ENCODE data around the gene WFDC8. TPM values are rescaled to one million over a fixed set of nuclear protein-coding genes. Genes with fewer than 3 reads are reported as not detected.

WFDC8 gene
- total RNA-seq, 2 donors from 2014 or later, result not detected

DNA sequence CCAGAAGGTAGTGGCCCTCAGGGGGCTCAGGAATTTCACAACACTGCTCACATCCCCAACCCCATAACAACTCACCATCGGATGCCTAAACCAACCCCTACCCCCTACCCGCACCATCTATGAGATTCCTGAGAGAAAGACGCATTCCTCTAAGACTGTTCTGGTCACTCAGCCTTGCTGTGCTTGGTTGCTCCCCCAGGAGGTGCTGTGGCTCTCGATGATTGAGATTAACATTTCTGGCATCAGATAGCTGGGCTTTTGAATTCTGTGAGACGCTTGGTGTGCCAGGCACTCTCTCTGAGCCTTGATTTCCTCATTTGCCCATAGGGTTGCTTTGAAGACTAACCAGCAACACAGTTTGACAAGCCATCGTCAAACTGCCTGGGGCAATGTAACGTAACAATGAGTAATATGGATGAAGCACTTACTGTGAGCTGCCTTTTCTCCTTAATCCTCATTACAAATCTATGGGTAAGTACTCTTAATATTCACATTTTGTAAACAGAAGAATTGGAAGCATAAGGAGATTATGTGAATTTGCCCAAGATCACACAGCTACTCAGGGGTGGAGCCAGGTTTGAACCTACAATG is 40.8 kb downstream of the WFDC8 start:
- no peaks in the 10 kb centered on the region for H3K9me3 ChIP-seq
- no peak overlapping the region for H3K4me3 ChIP-seq
- no peaks in the 10 kb centered on the region for H3K4me1 ChIP-seq
- no peak for DNase-seq
- TF ChIP-seq, protein P1, sequence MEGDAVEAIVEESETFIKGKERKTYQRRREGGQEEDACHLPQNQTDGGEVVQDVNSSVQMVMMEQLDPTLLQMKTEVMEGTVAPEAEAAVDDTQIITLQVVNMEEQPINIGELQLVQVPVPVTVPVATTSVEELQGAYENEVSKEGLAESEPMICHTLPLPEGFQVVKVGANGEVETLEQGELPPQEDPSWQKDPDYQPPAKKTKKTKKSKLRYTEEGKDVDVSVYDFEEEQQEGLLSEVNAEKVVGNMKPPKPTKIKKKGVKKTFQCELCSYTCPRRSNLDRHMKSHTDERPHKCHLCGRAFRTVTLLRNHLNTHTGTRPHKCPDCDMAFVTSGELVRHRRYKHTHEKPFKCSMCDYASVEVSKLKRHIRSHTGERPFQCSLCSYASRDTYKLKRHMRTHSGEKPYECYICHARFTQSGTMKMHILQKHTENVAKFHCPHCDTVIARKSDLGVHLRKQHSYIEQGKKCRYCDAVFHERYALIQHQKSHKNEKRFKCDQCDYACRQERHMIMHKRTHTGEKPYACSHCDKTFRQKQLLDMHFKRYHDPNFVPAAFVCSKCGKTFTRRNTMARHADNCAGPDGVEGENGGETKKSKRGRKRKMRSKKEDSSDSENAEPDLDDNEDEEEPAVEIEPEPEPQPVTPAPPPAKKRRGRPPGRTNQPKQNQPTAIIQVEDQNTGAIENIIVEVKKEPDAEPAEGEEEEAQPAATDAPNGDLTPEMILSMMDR (IDR thresholded peaks at IDR 0.05), result no peak
- H3K27me3 ChIP-seq, result no peaks in the 10 kb centered on the region
- no peak overlapping the region for H3K9ac ChIP-seq (ENCODE audit: low read depth in 2 of 2, low read length in 2 of 2)
- no peak overlapping the region for H3K27ac ChIP-seq
- intact Hi-C loops (cut with DNase I), result no loop called here
- no peaks in the 10 kb centered on the region for H3K36me3 ChIP-seq

DNA sequence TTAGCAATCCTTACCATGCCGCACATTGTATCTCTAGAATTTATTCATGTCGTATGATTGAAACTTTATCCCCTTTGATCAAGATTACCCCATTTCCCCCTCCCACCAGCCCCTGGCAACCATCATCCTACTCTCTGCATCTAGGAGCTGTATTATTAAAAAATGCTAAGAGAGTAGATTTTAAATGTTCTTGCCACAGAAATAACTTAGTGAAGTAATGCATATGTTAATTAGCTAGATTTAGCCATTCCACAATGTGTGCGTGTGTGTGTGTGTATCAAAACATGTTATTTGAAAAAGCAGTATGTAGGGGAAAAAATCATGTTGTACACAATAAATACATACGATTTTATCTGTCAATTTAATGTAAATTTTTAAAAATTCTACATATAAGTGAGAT is 51.8 kb downstream of the WFDC8 start:
- Histone ChIP-seq H3K9me3 (no peaks in the 10 kb centered on the region), H3K4me3 (no peak overlapping the region), H3K36me3 (no peaks in the 10 kb centered on the region), H3K27ac (no peak overlapping the region), H3K4me1 (no peaks in the 10 kb centered on the region), H3K9ac (ENCODE audit: low read depth in 2 of 2, low read length in 2 of 2) (no peak overlapping the region), H3K27me3 (no peaks in the 10 kb centered on the region)
- TF ChIP-seq, protein P1 (IDR thresholded peaks at IDR 0.05), result no peak
- DNase-seq, result no peak
- intact Hi-C loops (cut with DNase I), result no loop called here

DNA sequence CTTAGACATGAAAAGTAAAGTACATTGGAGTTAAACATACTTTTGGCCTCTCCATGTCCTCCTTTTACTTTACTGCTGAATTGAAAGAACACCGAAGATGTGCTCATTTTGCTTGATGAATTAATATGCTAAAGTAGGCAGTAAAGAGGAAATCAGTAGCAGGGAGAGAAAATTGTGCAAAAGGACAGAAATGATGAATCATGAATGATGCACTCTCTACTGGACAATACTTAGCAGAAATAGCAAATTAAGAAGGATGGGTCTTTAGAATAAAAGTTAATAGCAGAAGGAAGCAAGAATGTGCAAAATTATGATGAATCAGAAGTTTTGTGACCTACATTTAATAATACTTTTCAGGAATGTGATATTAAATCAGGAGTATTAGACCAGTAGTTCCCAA is 55.3 kb downstream of the WFDC8 start:
- no peaks in the 10 kb centered on the region for H3K4me1 ChIP-seq
- TF ChIP-seq, protein P1 (IDR thresholded peaks at IDR 0.05), result no peak
- no peak overlapping the region for H3K27ac ChIP-seq
- H3K36me3 ChIP-seq, result no peaks in the 10 kb centered on the region
- H3K4me3 ChIP-seq, result no peak overlapping the region
- no peak for DNase-seq
- no peaks in the 10 kb centered on the region for H3K9me3 ChIP-seq
- intact Hi-C loops (cut with DNase I), result no loop called here
- H3K9ac ChIP-seq (ENCODE audit: low read depth in 2 of 2, low read length in 2 of 2), result no peak overlapping the region
- H3K27me3 ChIP-seq, result no peaks in the 10 kb centered on the region

DNA sequence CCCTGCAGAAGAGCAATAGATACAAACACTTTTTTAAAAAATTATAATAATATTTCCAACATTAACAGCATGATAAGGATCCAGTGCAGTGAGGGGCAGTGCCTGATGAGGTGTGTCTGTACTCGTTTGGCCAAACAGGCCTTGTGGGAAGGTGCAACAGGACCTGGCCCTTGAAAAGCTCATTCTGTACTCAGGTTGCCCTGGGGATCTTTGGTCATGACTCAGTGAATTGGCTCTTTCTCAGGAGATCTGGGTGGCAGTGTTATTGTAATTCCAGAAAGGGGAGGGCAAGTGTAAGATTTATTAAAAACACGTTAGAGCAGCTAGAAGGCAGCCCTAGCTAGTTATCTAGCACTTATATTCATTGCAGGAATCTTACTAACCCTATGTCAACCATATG is 60.8 kb downstream of the WFDC8 start:
- H3K9ac ChIP-seq (ENCODE audit: low read depth in 2 of 2, low read length in 2 of 2), result no peak overlapping the region
- H3K27ac ChIP-seq, result no peak overlapping the region
- no peaks in the 10 kb centered on the region for H3K9me3 ChIP-seq
- intact Hi-C loops (cut with DNase I), result no loop called here
- H3K36me3 ChIP-seq, result no peaks in the 10 kb centered on the region
- H3K4me1 ChIP-seq, result no peaks in the 10 kb centered on the region
- TF ChIP-seq, protein P1 (IDR thresholded peaks at IDR 0.05), result no peak
- no peak for DNase-seq
- no peak overlapping the region for H3K4me3 ChIP-seq
- no peaks in the 10 kb centered on the region for H3K27me3 ChIP-seq

DNA sequence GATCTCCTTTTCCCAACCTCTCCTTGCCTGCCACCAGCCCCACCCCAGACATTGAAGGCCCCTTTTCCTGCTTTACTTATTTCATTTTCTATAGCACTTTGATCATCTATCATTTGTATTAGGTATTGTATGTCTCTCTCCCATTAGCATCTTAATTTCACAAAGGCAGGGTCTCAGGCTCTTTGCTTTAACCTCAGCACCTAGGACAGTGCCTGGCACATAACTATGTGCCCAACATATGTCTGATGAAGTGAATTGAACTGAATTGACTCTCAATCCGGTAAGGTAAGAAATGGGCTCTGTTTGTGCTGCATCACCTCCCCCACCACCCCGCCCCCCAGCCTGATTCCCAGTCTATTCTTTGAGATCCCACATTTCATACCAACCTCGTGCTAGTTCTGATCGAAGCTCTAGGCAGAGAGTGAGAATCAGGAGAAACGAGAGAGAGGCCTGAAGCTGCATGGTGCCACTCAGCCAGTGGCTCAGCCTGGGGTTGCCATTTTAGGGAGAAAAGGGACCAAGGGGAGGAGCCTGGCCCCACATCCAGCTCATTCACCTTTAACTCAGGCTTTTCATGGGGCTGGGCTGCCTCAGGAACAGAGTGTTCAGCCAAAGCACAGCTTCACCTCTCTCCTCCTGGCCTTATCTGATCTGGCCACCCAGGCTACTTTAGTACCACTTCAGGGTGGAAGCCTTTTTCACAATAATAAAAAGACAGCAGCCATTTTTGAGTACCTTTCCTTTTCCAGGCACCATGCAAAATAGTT is 63.8 kb downstream of the WFDC8 start, which contains the start of gene SPINT3:
Gene SPINT3, minus strand, starts transcription at position 476 of the 767 bp plus-strand sequence. Its CDS starts 14 bp downstream, at position 462.
- no peak for DNase-seq
- intact Hi-C loops (cut with DNase I), result no loop called here
- TF ChIP-seq, protein P1 (IDR thresholded peaks at IDR 0.05), result no peak
- Histone ChIP-seq H3K4me3 (no peak within 1 kb of the TSS), H3K4me1 (no peaks in the 10 kb centered on the region), H3K36me3 (no peaks in the 10 kb centered on the region), H3K9ac (ENCODE audit: low read depth in 2 of 2, low read length in 2 of 2) (no peak within 1 kb of the TSS), H3K27ac (no peak within 1 kb of the TSS), H3K9me3 (no peaks in the 10 kb centered on the region), H3K27me3 (no peaks in the 10 kb centered on the region)

Data from colonic mucosa (tissue), 4 donors.